ENCODE measurements around the gene ZNF124. TPM values are rescaled to one million over a fixed set of nuclear protein-coding genes. Genes with fewer than 3 reads are reported as not detected.
"Not testable (repeated sequence)": the region's sequence is repeated elsewhere in the genome, so short reads cannot be mapped to it uniquely, and the experiment has no call there.

The ZNF124 gene
- total RNA-seq, 2 donors from 2014 or later = 10.2 to 22.6 TPM

DNA sequence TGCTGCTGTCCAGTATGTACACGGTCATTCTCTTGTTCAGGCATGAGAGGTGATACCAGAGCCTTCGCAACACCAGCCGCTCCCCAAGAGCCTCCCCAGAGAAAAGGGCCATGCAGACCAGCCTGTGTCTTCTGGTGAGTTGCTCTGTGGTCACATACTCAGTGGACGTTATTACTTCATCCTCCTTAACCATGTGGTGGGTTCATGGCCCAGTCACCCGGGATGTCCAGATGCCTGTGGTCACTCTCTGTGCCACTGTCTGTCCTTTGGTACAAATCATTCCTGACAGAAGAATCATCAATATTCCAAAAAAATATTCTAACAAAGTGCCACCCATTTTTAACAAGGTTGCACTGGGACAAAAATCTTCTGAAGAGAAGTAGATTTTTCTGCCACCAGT, 8.8 kb upstream of the ZNF124 start:
- Histone ChIP-seq H3K27me3 (no peaks in the 10 kb centered on the region), H3K36me3 (no peaks in the 10 kb centered on the region), H3K4me1 (no peaks in the 10 kb centered on the region), H3K27ac (no peak overlapping the region), H3K9me3 (peaks cover 0 to 1% of the 10 kb centered on the region in 2 donors), H3K4me3 (no peak overlapping the region)
- DNase-seq (ENCODE audit: low spot score) = no peak
- TF ChIP-seq, protein P1, sequence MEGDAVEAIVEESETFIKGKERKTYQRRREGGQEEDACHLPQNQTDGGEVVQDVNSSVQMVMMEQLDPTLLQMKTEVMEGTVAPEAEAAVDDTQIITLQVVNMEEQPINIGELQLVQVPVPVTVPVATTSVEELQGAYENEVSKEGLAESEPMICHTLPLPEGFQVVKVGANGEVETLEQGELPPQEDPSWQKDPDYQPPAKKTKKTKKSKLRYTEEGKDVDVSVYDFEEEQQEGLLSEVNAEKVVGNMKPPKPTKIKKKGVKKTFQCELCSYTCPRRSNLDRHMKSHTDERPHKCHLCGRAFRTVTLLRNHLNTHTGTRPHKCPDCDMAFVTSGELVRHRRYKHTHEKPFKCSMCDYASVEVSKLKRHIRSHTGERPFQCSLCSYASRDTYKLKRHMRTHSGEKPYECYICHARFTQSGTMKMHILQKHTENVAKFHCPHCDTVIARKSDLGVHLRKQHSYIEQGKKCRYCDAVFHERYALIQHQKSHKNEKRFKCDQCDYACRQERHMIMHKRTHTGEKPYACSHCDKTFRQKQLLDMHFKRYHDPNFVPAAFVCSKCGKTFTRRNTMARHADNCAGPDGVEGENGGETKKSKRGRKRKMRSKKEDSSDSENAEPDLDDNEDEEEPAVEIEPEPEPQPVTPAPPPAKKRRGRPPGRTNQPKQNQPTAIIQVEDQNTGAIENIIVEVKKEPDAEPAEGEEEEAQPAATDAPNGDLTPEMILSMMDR (IDR thresholded peaks at IDR 0.05) = no peak

DNA sequence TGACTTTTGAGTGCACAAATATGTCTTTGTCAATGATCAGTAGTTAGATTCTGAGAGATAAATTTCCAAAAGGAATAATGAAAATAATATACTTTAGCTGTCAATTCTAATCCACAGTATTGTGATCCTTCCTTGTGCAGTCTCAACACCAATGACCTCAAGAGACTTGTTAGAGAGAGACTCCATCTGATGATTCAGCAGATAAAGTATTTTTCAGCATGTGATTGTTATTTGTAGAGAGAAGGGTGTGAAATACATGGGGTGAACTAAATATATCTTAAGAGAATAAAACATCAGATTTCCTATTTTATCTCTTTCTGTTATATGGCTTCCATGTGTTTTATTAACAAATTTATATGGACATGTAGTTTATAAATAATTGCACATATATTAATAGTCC, 5.9 kb upstream of the ZNF124 start:
- H3K4me1 ChIP-seq = no peaks in the 10 kb centered on the region
- no peak for DNase-seq (ENCODE audit: low spot score)
- H3K27ac ChIP-seq = no peak overlapping the region
- no peaks in the 10 kb centered on the region for H3K9me3 ChIP-seq
- H3K36me3 ChIP-seq = no peaks in the 10 kb centered on the region
- TF ChIP-seq, protein P1 (IDR thresholded peaks at IDR 0.05) = no peak
- no peaks in the 10 kb centered on the region for H3K27me3 ChIP-seq
- H3K4me3 ChIP-seq = no peak overlapping the region

DNA sequence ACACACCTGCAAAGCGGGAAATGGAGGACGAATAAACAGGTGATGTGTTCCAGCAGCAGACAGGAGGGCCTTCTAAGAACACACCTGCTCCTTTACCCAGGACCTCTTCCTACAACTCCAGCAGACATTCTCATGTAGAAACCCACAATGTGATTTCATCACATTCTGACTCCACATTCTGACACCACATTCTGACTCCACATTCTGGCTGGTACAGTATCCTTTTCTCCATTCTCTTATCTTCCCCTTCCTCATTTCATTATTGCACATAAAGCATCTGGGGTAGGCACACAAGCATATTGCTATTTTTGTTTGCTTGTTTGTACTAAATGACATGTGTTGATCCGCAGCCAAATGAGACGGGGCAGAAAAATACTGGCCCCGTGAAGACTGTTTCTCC, 3.6 kb upstream of the ZNF124 start:
- Histone ChIP-seq H3K36me3 (no peaks in the 10 kb centered on the region), H3K9me3 (no peaks in the 10 kb centered on the region), H3K4me3 (no peak overlapping the region), H3K27me3 (no peaks in the 10 kb centered on the region), H3K4me1 (no peaks in the 10 kb centered on the region), H3K27ac (no peak overlapping the region)
- TF ChIP-seq, protein P1 (IDR thresholded peaks at IDR 0.05) = no peak
- no peak for DNase-seq (ENCODE audit: low spot score)

DNA sequence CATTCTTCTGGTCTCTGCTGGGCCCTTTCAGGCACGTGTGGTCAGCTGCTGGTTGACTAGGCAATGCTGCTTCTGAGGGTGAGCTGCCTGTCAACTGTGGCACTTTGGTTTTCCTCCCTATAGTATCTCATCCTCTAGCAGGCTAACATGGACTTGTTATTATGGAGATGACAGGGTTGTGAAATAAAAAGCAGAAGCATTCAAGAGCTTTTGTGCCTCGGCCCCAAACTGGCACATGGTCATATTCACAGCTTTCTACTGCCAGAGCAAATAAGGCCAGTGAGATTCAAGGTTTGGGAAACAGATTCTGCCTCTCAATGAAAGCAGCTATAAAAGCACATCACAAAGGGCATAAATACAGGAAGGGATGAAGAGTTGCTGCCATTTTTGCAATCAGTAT, 1.6 kb upstream of the ZNF124 start:
- DNase-seq (ENCODE audit: low spot score) = no peak
- H3K9me3 ChIP-seq = no peaks in the 10 kb centered on the region
- no peaks in the 10 kb centered on the region for H3K27me3 ChIP-seq
- H3K4me1 ChIP-seq = no peaks in the 10 kb centered on the region
- H3K4me3 ChIP-seq = no peak overlapping the region
- TF ChIP-seq, protein P1 (IDR thresholded peaks at IDR 0.05) = no peak
- H3K27ac ChIP-seq = no peak overlapping the region
- no peaks in the 10 kb centered on the region for H3K36me3 ChIP-seq

DNA sequence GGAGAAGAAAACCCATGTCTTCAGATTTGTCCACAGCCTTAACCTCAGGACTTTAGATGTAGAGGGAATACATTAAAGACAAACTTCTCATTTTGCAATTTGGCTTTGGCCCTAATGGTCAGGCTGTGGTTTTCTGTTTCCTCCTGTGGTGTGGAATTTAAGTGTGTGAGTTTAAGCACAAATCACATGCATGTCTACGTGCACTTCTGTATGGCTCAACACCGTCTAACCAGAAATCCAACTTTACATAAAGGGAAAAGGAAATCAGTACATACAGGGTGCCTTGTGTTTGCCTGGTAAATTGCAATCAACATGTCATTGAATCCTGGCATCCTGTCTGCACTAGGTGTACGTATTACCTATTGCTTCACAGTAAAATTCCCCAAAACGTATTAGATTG, 1.2 kb upstream of the ZNF124 start:
- Histone ChIP-seq H3K4me1 (no peaks in the 10 kb centered on the region), H3K4me3 (no peak overlapping the region), H3K36me3 (no peaks in the 10 kb centered on the region), H3K9me3 (no peaks in the 10 kb centered on the region), H3K27me3 (no peaks in the 10 kb centered on the region), H3K27ac (no peak overlapping the region)
- DNase-seq (ENCODE audit: low spot score) = no peak
- TF ChIP-seq, protein P1 (IDR thresholded peaks at IDR 0.05) = no peak

DNA sequence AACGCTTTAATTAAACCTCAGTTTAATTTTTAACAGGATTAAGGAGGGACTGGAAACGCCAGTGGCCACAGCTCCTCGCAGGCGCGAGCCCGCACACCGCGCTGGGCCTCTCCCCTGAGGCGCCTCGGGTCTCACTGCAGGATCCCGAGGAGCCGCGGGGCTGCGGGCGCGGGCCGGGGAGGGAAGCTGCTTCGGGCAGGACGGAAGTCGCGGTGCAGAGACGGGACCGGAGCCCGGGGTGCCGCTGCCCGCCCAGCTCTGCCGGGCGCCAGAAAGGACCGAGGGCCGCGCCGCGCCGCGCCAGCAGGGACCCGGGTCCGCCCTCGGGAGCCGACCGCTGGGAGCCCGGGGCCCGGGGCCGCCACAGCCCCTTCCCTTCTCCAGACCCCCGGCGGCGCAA, 377 bp downstream of the ZNF124 start:
- DNase-seq (ENCODE audit: low spot score); H3K4me1 ChIP-seq; H3K27ac ChIP-seq: not testable (repeated sequence)

More for the DNA sequence above, 377 bp downstream of the ZNF124 start:
- H3K4me3 ChIP-seq, H3K36me3 ChIP-seq, H3K27me3 ChIP-seq, H3K9me3 ChIP-seq: not testable (repeated sequence)

All from right atrium auricular region (tissue), 2 donors.